GM15510 (cell line): ENCODE results near the gene FNIP2.

Source experiments
- POLR2A ChIP-seq: IDR thresholded peaks from 3 replicates; pipeline ENCODE4 v1.6.1; 2011; ENCODE audit warnings: borderline replicate concordance; ENCODE audit not compliant: insufficient read length; ENCODE audit errors: extremely low read depth

The FNIP2 gene

DNA sequence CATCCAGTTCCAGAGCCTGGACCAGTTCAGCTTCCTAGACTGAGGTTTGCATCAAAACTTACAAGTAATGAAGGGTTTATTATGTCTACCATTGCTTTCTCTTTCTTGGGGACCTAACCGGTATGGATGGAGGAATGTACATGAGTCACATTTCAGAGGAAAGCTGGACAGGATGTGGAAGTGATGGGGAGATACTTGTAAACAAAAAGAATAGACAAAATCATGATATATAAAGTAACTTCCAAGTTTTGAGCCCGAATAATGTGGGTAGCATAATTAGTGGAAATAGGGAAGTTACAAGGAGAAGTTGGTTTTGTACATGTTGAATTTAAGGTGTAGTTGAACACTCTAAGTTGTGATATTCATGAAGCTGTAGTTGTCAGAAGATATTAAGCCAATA lies 15.0 kb downstream of the FNIP2 start:
- TF ChIP-seq POLR2A, result no peak

DNA sequence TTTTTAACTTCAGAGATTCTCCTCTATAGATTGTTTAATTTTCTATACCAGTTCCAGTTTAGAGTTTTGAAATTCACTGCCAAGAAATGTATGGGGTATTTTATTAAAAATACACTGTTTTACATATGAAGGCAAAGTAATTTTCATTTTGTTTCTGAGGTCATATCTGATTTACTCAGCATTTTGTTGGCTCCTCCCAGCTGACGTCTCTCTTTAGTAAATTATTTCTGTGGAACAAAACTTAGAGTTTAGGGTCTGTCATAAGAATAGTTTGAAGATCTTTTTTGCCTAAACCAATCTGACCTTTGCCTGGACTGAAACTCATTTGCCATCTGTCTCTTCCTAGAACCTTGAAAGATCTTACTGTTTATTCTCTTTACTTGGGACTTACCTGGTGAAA lies 16.9 kb downstream of the FNIP2 start:
- TF ChIP-seq POLR2A, result no peak

DNA sequence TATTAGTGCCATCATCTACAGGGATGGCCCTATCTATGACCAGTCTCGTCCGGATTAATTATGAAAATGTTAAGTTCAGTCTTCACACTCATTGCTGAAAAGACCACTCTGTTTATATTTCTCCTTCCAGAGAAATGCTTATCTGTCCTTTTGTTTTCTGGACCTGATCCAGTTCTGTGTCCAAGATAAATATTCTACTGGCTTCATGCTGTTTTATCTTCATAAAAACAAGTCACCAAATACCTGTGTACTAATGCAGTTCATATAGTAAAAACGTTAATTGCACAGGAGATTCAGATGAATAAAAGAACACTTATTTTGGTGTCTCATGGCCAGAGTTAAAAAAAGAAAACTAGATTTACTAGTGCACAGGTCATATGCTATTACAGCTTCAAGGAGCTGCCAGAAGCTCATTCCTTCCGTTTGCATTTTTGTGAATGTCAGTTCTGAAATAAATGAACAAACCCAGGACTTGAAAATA lies 17.3 kb downstream of the FNIP2 start:
- no peak for TF ChIP-seq POLR2A

GRCh38 chr4:158786955-158787354 lies 18.1 kb downstream of the FNIP2 start:
- TF ChIP-seq POLR2A, result no peak

- TF ChIP-seq POLR2A, result no peak
Observed at GRCh38 chr4:158787709-158788475, 19.1 kb downstream of the FNIP2 start.

GRCh38 chr4:158788516-158788915 lies 19.7 kb downstream of the FNIP2 start:
- no peak for TF ChIP-seq POLR2A

DNA sequence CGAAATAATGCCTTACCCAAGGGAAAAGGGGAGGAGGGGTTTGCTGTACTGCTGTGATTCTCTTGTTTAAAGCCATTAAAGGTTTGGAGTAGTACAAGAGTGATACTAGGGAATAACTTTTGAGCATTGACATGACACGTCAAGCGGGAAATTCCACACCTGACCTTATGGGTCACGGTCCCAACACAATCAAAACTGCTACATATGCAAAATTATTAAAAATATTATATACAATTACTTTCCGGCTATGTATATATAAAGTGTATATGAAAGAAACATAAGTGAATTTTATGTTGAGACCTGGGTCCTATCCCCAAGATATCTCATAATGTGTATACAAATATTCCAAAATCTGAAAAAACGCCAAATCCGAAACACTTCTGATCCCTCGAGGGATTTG lies 21.0 kb downstream of the FNIP2 start:
- TF ChIP-seq POLR2A, result no peak

DNA sequence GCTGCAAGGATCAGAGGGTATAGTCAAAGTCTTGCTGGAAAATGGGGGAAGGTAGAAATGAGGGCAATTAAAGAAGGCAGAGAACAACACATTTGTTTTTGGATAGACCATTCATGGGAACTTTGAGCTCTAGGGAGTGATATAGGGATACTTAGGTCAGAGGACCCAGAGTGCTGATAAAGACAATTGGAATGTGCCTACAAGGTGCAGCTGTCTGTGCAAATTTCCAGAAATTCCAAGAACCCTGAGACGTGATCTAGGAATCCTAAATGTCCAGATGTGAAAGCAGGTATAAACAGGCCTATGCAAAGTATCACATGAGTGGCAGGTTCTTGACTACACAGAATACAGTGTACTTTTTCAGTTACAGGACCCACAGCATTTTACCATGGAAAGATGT lies 24.2 kb downstream of the FNIP2 start:
- no peak for TF ChIP-seq POLR2A

- TF ChIP-seq POLR2A, result no peak
Observed at GRCh38 chr4:158796370-158797140, 27.7 kb downstream of the FNIP2 start.

DNA sequence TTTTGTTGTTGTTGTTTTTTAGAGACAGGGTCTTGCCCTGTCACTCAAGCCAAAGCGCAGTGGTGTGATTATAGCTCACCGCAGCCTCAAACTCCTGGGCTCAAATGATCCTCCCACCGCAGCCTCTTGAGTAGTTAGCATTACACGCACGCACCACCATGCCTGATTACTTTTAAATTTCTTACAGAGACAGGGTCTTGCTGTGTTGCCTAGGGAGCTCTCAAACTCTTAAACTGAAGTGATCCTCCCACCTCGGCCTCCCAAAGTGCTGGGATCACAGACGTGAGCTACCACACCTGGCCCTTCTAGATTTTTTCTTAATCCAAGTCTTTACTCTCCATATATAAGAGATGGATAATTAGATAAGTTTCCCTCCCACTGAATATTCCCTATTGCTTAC lies 29.2 kb downstream of the FNIP2 start:
- no peak for TF ChIP-seq POLR2A

DNA sequence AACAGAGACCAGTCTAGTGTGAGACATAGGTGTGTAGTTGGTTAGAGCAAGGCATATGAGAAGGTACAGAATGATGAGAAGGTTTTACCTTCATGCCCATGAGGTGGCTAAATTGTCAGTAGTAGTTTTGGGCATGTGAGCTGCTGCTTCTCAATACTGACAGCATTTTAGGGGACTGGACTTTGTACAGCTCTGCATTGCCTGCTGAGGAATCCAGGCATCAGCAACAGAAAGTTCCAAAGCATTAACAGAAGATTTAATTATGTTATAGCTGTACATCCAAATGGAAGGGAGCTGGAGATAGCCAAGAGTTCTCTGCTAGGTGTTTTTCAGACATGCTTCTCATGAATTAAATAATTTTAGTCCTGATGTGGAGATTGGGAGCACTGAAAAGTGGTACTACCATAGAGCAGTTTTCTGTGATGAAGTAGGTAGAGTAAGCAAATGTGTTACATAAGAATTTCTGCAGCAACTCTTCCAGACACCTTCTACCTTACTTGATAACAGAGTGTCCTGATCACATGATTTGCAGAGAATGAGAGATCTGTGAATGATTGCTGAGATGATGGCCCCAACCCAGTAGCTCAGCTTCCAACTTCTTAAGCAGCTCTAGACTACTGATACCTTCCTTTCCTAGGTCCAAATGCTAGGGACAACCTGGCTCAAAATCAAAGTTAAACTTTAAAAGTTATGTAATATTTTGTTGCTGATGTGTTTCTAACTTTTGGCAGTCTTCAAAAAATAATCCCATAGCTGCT lies 30.4 kb downstream of the FNIP2 start:
- TF ChIP-seq POLR2A, result no peak

- TF ChIP-seq POLR2A, result no peak
Observed at GRCh38 chr4:158799856-158800255, 31.0 kb downstream of the FNIP2 start.

DNA sequence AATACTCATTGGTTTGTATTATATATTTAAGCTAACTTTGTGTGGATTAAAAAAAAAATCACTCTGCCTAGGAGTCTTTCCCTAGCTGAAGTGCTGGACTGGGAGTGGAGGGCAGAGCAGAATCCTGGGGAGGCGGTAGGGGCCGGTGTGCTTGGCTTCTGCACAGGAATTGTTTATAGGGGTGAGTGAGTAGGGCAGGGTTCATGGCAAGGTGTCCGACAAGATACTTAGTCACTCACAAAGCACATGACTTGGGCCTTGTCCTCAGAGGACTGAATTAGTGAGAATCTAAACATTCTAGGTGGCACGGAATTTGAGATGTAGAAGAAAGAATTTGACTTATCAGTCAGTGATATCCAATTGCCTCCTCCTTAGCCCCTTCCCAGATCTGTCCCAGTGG lies 32.2 kb downstream of the FNIP2 start:
- TF ChIP-seq POLR2A, result no peak

DNA sequence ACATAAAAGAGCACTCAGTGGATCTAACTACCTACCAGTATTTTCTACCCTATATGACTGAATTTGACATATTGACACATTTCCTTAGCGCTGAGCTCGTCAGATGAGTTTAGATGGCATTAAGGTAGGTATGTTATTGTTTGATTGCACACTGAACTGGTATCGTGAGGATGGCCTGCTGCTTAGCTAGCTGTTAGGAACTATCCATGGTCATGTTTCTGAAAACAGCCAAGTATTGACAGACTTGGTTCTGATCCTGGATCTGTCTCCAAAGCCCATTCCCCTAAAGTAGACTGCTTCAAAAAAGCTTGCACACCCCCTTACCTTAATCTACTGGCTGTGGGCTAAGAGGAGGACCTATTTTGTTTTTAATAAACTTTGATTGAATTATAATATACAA lies 32.9 kb downstream of the FNIP2 start:
- no peak for TF ChIP-seq POLR2A

- TF ChIP-seq POLR2A, result no peak
Observed at GRCh38 chr4:158802914-158803313, 34.1 kb downstream of the FNIP2 start.
